BLaER1 treated with 17β-estradiol and CSF1 and Interleukin-3, amounts not matched to agents 10 nM and 100 nM (cell line): Measurements from ENCODE around the gene GNAO1.
A peak's percentile ranks its signal among the peaks of the same experiment; 100 is the strongest.

Experiments used
- H3K27ac ChIP-seq, 11 experiments: shearing (Covaris generic); formaldehyde crosslinking; 2 replicates each; pipeline ENCODE4 v1.8.1; 2022
- H3K27me3 ChIP-seq, 11 experiments: shearing (Covaris generic); formaldehyde crosslinking; 2 replicates each; pipeline ENCODE4 v1.8.1; 2022
- H3K36me3 ChIP-seq, 11 experiments: shearing (Covaris generic); formaldehyde crosslinking; 2 replicates each; pipeline ENCODE4 v1.8.1; 2022
- H3K4me1 ChIP-seq, 10 experiments: shearing (Covaris generic); formaldehyde crosslinking; 2 replicates each; pipeline ENCODE4 v1.8.1; 2022
- H3K4me2 ChIP-seq, 11 experiments: shearing (Covaris generic); formaldehyde crosslinking; 2 replicates each; pipeline ENCODE4 v1.8.1; 2022
- H3K4me3 ChIP-seq, 10 experiments: shearing (Covaris generic); formaldehyde crosslinking; 2 replicates each; pipeline ENCODE4 v1.8.1; 2022
- H3K9ac ChIP-seq, 11 experiments: shearing (Covaris generic); formaldehyde crosslinking; 2 replicates each; pipeline ENCODE4 v1.8.1; 2022
- H3K9me3 ChIP-seq, 11 experiments: shearing (Covaris generic); formaldehyde crosslinking; replicated peaks in 1 of 11; 2 replicates each; pipeline ENCODE4 v1.8.1; 2022
- H4K20me1 ChIP-seq, 11 experiments: shearing (Covaris generic); formaldehyde crosslinking; 2 replicates each; pipeline ENCODE4 v1.8.1; 2022
- Cebpa-rat ChIP-seq, 11 experiments: shearing (Covaris generic); IDR thresholded peaks; 2 replicates each; pipeline ENCODE4 v1.8.1; 2022

The GNAO1 gene

DNA sequence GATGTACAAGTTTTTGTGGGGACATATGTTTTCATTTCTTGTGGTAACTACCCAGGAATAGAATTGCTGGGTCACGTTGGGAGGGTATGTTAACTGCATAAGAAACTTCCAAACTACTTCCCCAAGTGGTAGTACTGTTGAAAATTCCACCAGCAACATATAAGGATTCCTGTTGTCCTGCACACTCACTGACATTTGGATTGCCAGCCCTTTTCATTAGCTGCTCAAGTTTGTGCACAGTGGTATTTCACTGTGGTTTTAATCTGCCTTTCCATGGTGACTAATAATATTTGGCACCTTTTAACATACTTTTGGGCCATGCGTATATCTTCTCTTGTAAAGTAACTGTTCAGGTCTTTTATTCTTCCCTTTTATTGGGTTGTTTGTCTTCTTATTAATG lies 103.3 kb downstream of the GNAO1 start:
- Histone ChIP-seq H3K4me2 (0 out of 22 replicates have a peak overlapping the region, but pooled peaks of 1 of the 11 experiments have one; percentile 19), H3K4me1 (peaks cover 25 to 42% (median 38%) of the 10 kb centered on the region in 10 experiments), H4K20me1 (no peaks in the 10 kb centered on the region), H3K9ac (no peak overlapping the region), H3K36me3 (no peaks in the 10 kb centered on the region), H3K9me3 (no peaks in the 10 kb centered on the region), H3K4me3 (no peak overlapping the region), H3K27me3 (no peaks in the 10 kb centered on the region), H3K27ac (no peak overlapping the region)
- no peak for TF ChIP-seq Cebpa-rat (IDR thresholded peaks at IDR 0.05)

DNA sequence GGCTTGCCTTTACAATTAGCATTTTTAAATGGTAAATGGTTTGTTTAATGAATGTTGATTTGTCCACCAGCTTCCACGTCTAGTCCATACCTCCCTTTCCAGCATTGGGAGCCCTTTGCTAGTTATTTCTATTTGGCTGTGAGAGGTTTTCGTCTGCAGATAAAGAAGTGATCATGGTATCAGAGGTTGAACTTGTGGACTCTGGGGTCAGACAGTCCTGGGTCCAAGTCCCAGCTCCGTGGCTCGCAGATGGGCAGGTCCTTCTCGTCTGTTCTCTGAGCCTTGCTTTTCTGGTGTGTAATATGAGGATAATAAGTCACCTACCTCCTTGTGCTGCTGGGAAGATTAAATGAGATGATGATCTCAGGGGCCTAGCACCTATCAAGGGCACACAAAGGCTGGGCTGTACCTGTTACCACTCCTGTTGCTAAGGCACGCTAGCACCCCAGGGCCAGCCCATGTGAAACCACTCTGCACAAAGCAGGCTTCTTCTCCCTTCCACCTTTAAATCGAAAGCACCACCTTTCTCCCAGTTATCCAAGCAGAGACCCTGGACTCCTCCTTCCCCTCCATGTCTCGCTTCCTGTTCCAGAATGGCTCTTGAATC lies 103.9 kb downstream of the GNAO1 start:
- no peak for TF ChIP-seq Cebpa-rat (IDR thresholded peaks at IDR 0.05)
- H3K4me3 ChIP-seq: no peak overlapping the region
- H4K20me1 ChIP-seq: no peaks in the 10 kb centered on the region
- no peaks in the 10 kb centered on the region for H3K36me3 ChIP-seq
- peak overlapping the region; percentile 38 to 85 (median 61) for H3K4me2 ChIP-seq
- peaks cover 31 to 48% (median 43%) of the 10 kb centered on the region in 10 experiments for H3K4me1 ChIP-seq
- no peak overlapping the region for H3K9ac ChIP-seq
- no peaks in the 10 kb centered on the region for H3K27me3 ChIP-seq
- peak overlapping the region in 1 of 11 experiments; percentile 26; a peak in 1 of 22 replicates for H3K27ac ChIP-seq
- no peaks in the 10 kb centered on the region for H3K9me3 ChIP-seq

DNA sequence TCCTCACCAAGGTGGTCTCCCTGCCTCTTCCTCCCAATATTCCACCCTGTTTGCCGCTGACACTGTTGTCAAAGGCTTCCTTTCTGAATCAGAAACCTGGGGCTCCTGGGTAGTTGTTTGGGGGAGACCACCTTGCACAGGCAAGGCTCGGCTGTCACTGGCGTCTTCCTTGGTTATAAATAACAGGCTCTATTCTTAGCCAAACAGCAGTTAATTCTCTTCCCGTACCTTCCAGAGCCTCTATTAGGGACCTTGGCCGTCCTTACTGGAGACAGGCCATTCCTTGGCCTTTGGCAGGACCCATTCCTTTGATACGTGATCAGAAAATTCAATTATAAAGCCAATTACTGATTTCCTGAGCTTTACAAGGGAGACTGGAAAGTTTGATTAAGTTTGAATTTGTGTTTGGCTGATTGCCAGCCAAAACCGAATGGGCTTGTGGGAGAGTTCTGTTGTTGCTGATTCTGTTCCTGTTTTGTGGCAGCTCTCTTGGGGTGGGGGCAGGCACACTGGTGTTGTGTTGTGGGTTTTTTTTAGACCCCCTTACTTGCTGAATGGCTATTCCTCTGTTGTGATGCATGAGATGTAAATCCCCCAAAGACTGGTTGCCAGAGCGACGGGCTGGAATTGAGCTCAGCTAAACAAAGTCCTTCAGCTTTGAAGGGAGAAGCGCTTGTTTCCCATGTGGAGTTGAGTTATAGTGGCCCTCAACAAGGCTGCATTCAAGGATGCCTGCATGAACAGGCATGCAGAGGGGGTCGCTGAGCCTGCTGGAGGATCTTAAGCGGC lies 104.6 kb downstream of the GNAO1 start:
- Histone ChIP-seq H3K27me3 (no peaks in the 10 kb centered on the region), H3K4me2 (peak overlapping the region; percentile 38 to 85 (median 61)), H3K9ac (no peak overlapping the region), H3K9me3 (no peaks in the 10 kb centered on the region), H4K20me1 (no peaks in the 10 kb centered on the region), H3K4me1 (peaks cover 33 to 50% (median 46%) of the 10 kb centered on the region in 10 experiments), H3K27ac (peak overlapping the region in 2 of 11 experiments; percentile 9 to 26; a peak in 1 of 22 replicates), H3K36me3 (no peaks in the 10 kb centered on the region), H3K4me3 (no peak overlapping the region)
- no peak for TF ChIP-seq Cebpa-rat (IDR thresholded peaks at IDR 0.05)

DNA sequence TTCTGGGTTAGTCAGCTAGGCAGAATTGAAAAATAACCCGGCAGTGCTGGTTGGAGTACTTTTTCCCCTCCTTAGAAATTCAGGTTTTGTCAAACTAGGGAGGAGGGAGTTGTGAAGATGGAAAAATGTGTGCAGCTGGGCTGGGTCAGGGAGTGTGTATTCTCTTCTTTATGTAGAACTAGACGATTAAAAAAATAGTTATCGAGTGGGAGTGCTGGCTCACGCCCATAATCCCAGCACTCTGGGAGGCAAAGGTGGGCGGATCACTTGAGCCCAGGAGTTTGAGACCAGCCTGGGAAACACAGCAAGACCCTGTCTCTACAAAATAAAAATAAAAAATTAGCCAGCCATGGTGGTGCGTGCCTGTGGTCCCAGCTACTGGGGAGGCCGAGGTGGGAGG lies 106.4 kb downstream of the GNAO1 start:
- H3K9me3 ChIP-seq: no peaks in the 10 kb centered on the region
- H3K9ac ChIP-seq: no peak overlapping the region
- no peak overlapping the region for H3K27ac ChIP-seq
- H3K4me3 ChIP-seq: no peak overlapping the region
- TF ChIP-seq Cebpa-rat (IDR thresholded peaks at IDR 0.05): no peak
- H3K27me3 ChIP-seq: no peaks in the 10 kb centered on the region
- H3K36me3 ChIP-seq: no peaks in the 10 kb centered on the region
- peak overlapping the region in 6 of 11 experiments; percentile 2 to 57 (median 44); a peak in 8 of 22 replicates for H3K4me2 ChIP-seq
- peaks cover 43 to 59% (median 55%) of the 10 kb centered on the region in 10 experiments for H3K4me1 ChIP-seq
- H4K20me1 ChIP-seq: no peaks in the 10 kb centered on the region

DNA sequence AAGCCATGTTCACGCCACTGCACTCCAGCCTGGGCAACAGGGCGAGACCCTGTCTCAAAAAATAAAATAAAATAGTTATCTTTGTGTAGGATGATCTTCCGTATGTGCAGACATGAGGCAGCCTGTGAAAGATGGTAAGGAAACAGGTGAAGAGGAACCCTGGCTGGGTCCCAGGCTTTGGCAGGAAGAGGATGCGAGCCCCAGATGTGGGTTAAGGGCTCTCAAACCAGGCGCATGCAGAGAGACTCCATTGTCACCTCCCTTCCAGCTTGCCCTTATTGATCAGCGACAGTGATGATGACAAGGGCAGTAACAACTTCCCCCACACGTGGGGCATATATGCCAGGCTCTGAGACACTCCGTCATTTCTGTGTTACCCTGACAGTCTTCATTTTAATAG lies 106.8 kb downstream of the GNAO1 start:
- no peaks in the 10 kb centered on the region for H3K36me3 ChIP-seq
- no peaks in the 10 kb centered on the region for H4K20me1 ChIP-seq
- peak overlapping the region in 8 of 11 experiments; percentile 2 to 76 (median 54); a peak in 10 of 22 replicates for H3K4me2 ChIP-seq
- no peak overlapping the region for H3K27ac ChIP-seq
- H3K9me3 ChIP-seq: no peaks in the 10 kb centered on the region
- no peak overlapping the region for H3K4me3 ChIP-seq
- no peaks in the 10 kb centered on the region for H3K27me3 ChIP-seq
- no peak overlapping the region for H3K9ac ChIP-seq
- TF ChIP-seq Cebpa-rat (IDR thresholded peaks at IDR 0.05): no peak
- H3K4me1 ChIP-seq: peaks cover 43 to 59% (median 55%) of the 10 kb centered on the region in 10 experiments

DNA sequence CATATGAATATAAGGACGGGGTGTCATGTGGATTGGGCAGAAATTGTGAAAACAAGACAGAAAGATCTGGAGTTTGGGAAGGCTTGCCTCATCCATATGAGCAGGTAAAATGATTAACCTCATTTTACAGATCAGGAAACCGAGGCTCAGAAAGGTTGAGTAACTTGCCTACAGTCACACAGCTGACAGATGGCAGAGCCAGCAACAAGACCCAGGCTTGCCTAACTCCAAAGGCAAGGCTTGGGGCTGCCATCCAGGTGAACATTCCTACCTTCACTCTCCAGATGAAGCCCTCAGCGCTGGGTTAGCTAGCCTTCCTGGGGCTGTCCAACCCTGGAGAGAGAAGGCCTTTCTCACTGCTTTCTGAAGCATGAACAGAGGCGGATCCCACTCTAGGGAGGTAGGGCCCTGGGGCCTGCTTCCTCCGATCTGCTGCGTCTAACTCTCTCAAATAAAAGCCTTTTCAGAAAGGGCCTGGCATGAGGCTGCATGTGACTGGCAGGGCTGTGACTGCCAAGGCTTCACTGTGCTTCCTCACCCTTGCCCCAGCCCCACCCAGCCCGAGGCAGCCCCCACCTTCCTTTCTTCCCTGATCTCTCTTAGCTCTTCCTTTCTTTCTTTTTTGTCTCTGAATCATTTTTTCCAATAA lies 107.8 kb downstream of the GNAO1 start:
- Histone ChIP-seq H3K27me3 (no peaks in the 10 kb centered on the region), H3K9ac (peak overlapping the region in 4 of 11 experiments; percentile 31 to 59 (median 42); a peak in 8 of 22 replicates), H4K20me1 (no peaks in the 10 kb centered on the region; a peak in 1 of 22 replicates), H3K4me3 (no peak overlapping the region), H3K27ac (peak overlapping the region in 4 of 11 experiments; percentile 35 to 61 (median 50); a peak in 6 of 22 replicates), H3K36me3 (no peaks in the 10 kb centered on the region), H3K4me1 (peaks cover 43 to 59% (median 55%) of the 10 kb centered on the region in 10 experiments), H3K4me2 (peak overlapping the region; percentile 39 to 83 (median 59)), H3K9me3 (no peaks in the 10 kb centered on the region)
- no peak for TF ChIP-seq Cebpa-rat (IDR thresholded peaks at IDR 0.05)

DNA sequence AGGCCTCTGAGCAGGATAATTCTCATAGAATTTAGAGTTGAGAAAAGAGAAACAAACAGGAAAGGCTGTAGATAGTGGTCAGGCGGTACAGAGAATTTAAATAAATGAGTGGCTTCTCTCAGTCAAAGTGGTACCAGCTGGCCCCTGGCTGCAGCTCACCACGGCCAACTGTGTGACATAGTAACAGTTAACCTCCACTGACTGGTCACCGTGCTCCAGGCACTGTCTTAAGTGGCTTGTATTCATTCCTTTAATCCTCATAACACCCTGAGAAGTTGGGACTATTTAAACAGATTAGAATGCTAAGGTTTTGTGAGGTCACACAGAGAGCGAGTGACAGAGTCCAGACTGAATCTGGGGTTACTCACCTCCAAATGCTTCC lies 108.9 kb downstream of the GNAO1 start:
- peak overlapping the region in 2 of 11 experiments; percentile 63 to 83; a peak in 2 of 22 replicates for H3K4me2 ChIP-seq
- no peak for TF ChIP-seq Cebpa-rat (IDR thresholded peaks at IDR 0.05)
- peaks cover 37 to 58% (median 51%) of the 10 kb centered on the region in 10 experiments for H3K4me1 ChIP-seq
- H3K4me3 ChIP-seq: no peak overlapping the region
- H4K20me1 ChIP-seq: no peaks in the 10 kb centered on the region; a peak in 1 of 22 replicates
- H3K9ac ChIP-seq: no peak overlapping the region
- H3K9me3 ChIP-seq: no peaks in the 10 kb centered on the region
- H3K27ac ChIP-seq: no peak overlapping the region
- H3K36me3 ChIP-seq: no peaks in the 10 kb centered on the region
- H3K27me3 ChIP-seq: no peaks in the 10 kb centered on the region

DNA sequence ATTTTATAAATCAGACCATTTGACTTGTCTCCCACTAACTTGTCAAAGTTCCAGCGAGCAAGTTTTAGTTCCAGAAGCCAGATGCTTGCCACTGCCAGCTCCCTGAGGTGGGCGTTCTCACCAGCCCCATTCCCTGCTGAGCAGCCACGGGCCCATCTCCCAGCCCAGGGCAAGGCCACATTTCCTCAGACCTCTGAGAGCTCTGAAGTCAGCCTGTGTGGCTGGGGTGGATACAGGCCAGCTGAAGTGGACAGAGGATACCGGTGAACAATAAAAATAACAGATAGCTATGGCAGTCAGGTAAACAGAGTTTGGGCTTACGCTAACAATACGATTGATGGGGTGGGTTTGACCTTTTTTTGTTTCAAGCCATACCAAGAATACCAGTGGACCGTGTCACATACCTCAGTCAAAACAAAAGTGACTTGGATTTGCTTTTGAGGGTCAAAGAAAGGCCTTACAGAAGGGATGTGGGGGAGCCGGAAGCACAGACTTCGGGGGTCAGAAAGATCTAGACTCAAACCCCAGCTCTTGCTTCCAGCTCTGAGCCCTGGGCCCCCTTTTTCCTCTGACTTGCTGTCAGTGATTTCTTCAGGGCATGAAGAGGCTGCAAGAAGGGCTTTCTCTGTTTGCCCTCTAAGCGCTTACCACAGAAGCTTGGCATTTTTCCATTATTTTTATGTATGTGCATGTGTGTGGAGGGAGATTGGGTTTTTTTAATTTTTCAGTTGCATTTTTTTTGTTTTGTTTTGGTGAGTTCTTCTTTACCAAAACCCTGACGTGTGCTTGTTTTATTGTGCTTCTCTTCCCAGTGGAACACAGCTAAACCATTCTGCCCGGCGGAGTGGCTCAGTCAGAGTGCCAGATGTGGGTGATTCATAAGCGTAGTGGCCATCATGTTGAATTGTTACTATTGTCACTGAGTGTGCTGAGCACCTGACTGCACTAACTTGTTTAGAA lies 109.9 kb downstream of the GNAO1 start:
- no peak for TF ChIP-seq Cebpa-rat (IDR thresholded peaks at IDR 0.05)
- Histone ChIP-seq H3K4me1 (peaks cover 27 to 49% (median 41%) of the 10 kb centered on the region in 10 experiments), H3K27ac (no peak overlapping the region), H3K9me3 (no peaks in the 10 kb centered on the region), H3K36me3 (no peaks in the 10 kb centered on the region), H3K9ac (peak overlapping the region in 1 of 11 experiments; percentile 24; a peak in 1 of 22 replicates), H3K4me2 (peak overlapping the region in 6 of 11 experiments; percentile 13 to 60 (median 34); a peak in 9 of 22 replicates), H4K20me1 (no peaks in the 10 kb centered on the region; a peak in 1 of 22 replicates), H3K4me3 (no peak overlapping the region), H3K27me3 (no peaks in the 10 kb centered on the region)
